Ishikawa (cell line): ENCODE results near the gene MYO16.

Source experiments
- EP300 ChIP-seq: IDR thresholded peaks from 2 replicates; pipeline ENCODE4 v1.6.1; 2012; ENCODE audit warnings: borderline replicate concordance
- MAX ChIP-seq: IDR thresholded peaks from 2 replicates; pipeline ENCODE4 v1.6.1; 2012
- USF1 ChIP-seq: IDR thresholded peaks from 2 replicates; pipeline ENCODE4 v1.6.1; 2012
- TF ChIP-seq, protein P1 (sequence below): IDR thresholded peaks from 2 replicates; pipeline ENCODE4 v1.6.1; 2012; ENCODE audit warnings: low read depth, mild to moderate bottlenecking

DNA sequence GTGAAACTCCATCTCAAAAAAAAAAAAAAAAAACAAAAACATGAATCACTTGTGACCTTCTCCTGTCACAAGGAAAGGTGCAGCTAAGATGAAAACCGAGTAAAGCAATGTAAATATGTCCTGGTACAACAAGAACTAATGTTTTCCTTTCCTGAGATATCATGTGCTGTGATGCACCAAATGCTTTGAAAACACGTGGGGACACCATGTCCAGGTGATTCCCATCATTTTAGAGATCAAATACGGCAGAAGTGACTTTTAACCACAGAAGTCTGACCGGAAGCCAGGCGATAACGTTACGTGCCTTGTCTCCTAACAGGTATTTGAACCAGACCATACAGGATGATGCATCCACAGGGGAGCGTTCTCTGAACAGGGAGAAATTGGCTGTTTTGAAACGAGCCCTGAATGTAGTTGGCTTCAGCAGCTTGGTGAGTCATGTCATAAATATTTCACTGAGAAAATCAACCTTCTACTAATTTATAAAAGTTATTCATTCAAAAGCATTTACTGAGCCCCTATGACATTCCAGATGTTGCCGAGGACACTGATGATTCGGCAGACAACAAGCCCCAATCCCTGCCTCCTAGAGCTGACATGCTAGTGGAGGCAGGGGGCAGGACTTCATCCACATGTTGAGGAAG, 328.1 kb downstream of the MYO16 start:
- TF ChIP-seq EP300, result no peak
- no peak for TF ChIP-seq MAX
- TF ChIP-seq, protein P1, sequence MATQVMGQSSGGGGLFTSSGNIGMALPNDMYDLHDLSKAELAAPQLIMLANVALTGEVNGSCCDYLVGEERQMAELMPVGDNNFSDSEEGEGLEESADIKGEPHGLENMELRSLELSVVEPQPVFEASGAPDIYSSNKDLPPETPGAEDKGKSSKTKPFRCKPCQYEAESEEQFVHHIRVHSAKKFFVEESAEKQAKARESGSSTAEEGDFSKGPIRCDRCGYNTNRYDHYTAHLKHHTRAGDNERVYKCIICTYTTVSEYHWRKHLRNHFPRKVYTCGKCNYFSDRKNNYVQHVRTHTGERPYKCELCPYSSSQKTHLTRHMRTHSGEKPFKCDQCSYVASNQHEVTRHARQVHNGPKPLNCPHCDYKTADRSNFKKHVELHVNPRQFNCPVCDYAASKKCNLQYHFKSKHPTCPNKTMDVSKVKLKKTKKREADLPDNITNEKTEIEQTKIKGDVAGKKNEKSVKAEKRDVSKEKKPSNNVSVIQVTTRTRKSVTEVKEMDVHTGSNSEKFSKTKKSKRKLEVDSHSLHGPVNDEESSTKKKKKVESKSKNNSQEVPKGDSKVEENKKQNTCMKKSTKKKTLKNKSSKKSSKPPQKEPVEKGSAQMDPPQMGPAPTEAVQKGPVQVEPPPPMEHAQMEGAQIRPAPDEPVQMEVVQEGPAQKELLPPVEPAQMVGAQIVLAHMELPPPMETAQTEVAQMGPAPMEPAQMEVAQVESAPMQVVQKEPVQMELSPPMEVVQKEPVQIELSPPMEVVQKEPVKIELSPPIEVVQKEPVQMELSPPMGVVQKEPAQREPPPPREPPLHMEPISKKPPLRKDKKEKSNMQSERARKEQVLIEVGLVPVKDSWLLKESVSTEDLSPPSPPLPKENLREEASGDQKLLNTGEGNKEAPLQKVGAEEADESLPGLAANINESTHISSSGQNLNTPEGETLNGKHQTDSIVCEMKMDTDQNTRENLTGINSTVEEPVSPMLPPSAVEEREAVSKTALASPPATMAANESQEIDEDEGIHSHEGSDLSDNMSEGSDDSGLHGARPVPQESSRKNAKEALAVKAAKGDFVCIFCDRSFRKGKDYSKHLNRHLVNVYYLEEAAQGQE, result no peak
- no peak for TF ChIP-seq USF1
